SJCRH30 (cell line): ENCODE measurements around the gene ERLIN1. TPM values are rescaled to one million over a fixed set of nuclear protein-coding genes. Genes with fewer than 3 reads are reported as not detected.

ENCODE experiments used
- DNase-seq, 2 experiments: peaks; one replicate each; pipeline ENCODE4 v3.0.0-alpha.2; 2015 to 2020
- H3K27ac ChIP-seq: fragments of 250-450 bp; sonication (Bioruptor Pico); 2 replicates; pipeline ENCODE4 v1.5.1; 2020; ENCODE audit warnings: mild to moderate bottlenecking, moderate library complexity
- H3K27me3 ChIP-seq: fragments of 250-450 bp; sonication (Bioruptor Pico); 2 replicates; pipeline ENCODE4 v1.5.1; 2020; ENCODE audit warnings: mild to moderate bottlenecking, moderate library complexity
- H3K36me3 ChIP-seq: fragments of 250-450 bp; sonication (Bioruptor Pico); 2 replicates; pipeline ENCODE4 v1.5.1; 2020; ENCODE audit warnings: mild to moderate bottlenecking, moderate library complexity
- H3K4me1 ChIP-seq: fragments of 250-450 bp; sonication (Bioruptor Pico); 2 replicates; pipeline ENCODE4 v1.5.1; 2020; ENCODE audit warnings: mild to moderate bottlenecking, moderate library complexity
- H3K4me3 ChIP-seq: fragments of 250-450 bp; sonication (Bioruptor Pico); 2 replicates; pipeline ENCODE4 v1.5.1; 2020; ENCODE audit warnings: mild to moderate bottlenecking, moderate library complexity
- H3K9me3 ChIP-seq: fragments of 250-450 bp; sonication (Bioruptor Pico); replicated peaks from 2 replicates; pipeline ENCODE4 v1.5.1; 2020; ENCODE audit warnings: mild to moderate bottlenecking, moderate library complexity
- total RNA-seq: library from RNA; depleted of rRNA; stranded (reverse); fragments of >200 nt; shearing (Covaris generic); gene quantifications from 2 replicates; pipeline ENCODE4 v1.2.3, GENCODE V29; 2014; rRNA removed

The ERLIN1 gene
- total RNA-seq: 43.2 and 43.6 TPM in 2 replicates

- Histone ChIP-seq H3K36me3 (peaks cover 19% of the 10 kb centered on the region), H3K27ac (peak within 1 kb of the TSS; percentile 73)
- peak; percentile 93 to 95 for DNase-seq
Observed at GRCh38 chr10:100185364-100186252, at the start of gene ERLIN1. Gene ERLIN1, minus strand, starts transcription at chr10:100186029. Its CDS starts 403 bp downstream, at chr10:100185626.

DNA sequence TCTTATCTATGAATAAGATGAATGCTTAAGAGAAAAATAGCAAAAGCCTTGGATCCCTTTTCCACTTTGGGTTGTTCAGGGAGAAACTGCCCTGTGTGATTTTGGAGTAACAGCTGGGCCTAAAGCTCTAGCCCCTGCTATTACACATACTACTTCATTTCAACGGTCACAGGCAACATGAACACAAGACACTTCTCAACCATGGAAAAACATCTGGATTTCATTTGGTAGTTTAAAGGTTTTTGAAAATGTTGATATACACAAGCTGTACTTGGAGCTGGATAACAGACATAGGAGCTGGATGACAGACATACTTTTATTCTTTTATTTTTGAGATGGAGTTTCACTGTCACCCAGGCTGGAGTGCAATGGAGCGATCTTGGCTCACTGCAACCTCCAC is 46.3 kb upstream of the ERLIN1 start:
- Histone ChIP-seq H3K4me1 (no peaks in the 10 kb centered on the region; the same call in 1 of the 2 replicates), H3K9me3 (no peaks in the 10 kb centered on the region), H3K4me3 (no peak overlapping the region), H3K27ac (no peak overlapping the region), H3K27me3 (no peaks in the 10 kb centered on the region), H3K36me3 (peaks cover 16% of the 10 kb centered on the region)
- no peak for DNase-seq

More at GRCh38 chr10:100185364-100186252, at the start of gene ERLIN1:
- Histone ChIP-seq H3K9me3 (no peaks in the 10 kb centered on the region), H3K4me3 (peak within 1 kb of the TSS; percentile 74), H3K4me1 (peaks cover 14% of the 10 kb centered on the region), H3K27me3 (no peaks in the 10 kb centered on the region)

DNA sequence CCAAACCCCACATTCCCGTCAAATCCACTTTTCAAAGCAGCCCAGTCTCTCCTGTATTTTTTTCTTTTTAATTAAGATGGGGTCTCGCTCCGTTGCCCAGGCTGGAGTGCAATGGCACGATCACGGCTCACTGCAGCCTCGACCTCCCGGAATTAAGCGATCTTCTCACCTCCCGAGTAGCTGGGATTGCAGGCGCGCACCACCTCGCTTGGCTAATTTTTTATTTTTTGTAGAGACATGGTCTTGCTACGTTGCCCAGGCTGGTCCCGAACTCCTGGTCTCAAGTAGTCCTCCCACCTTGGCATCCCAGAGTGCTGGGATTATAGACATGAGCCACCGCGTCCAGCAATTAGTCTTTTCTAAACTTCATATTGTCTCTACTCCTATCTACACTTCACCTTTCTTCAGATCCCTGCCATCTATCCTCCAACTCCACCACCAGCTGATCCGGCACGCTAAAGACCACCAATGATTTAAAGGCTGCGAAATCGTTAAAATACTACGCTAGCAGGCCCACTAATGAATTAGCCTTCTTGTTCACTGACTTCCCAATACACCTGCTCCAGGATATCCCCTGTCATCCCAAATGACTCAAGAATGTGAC is 44.1 kb upstream of the ERLIN1 start:
- Histone ChIP-seq H3K4me1 (no peaks in the 10 kb centered on the region; the same call in 1 of the 2 replicates), H3K27me3 (no peaks in the 10 kb centered on the region), H3K27ac (peak overlapping the region; percentile 57), H3K9me3 (no peaks in the 10 kb centered on the region), H3K4me3 (peak overlapping the region; percentile 88), H3K36me3 (peaks cover 9% of the 10 kb centered on the region)
- DNase-seq: peak; percentile 2 to 45

GRCh38 chr10:100223879-100224278 is 38.0 kb upstream of the ERLIN1 start:
- Histone ChIP-seq H3K27me3 (no peaks in the 10 kb centered on the region), H3K27ac (no peak overlapping the region), H3K9me3 (no peaks in the 10 kb centered on the region), H3K4me3 (no peak overlapping the region), H3K4me1 (no peaks in the 10 kb centered on the region), H3K36me3 (peaks cover 21% of the 10 kb centered on the region)
- no peak for DNase-seq

DNA sequence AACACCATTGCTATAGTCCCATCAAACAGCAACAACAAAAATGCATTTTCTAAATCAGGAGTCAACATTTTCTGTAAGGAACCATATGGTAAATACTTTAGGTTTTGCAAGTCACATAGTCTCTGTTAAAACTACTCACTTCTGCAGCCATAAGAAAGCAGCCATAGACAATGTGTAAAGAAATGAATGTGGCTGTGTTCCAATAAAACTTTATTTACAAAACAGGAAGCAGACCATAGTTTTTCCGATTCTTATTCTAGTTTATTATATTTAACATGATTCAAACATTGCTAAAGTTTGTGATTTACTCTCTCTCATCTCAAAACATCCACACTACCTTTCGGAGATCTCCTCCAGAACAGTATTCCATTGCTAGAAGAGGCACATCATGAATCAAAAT is 36.7 kb upstream of the ERLIN1 start:
- peaks cover 21% of the 10 kb centered on the region for H3K36me3 ChIP-seq
- no peaks in the 10 kb centered on the region for H3K27me3 ChIP-seq
- DNase-seq: no peak
- no peak overlapping the region for H3K27ac ChIP-seq
- H3K4me3 ChIP-seq: no peak overlapping the region
- H3K4me1 ChIP-seq: no peaks in the 10 kb centered on the region
- no peaks in the 10 kb centered on the region for H3K9me3 ChIP-seq

DNA sequence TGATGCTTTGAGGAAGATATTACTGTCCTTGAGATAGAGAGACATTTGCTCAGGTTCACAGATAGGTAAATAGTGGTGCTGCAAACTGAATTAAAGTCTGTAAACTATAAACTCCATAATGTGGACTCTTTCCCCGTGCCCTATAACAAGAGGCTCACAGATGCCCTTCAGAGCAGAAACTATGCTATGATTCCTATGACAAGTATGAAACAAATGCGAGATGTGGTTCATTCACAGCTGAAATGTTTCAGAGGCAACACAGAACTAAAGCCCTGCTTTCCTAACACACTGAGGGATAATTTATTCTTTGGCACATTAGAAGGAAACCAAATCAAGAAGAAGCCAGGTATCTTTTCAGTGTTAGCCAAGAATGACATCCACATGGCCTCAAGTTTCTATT is 30.2 kb upstream of the ERLIN1 start:
- Histone ChIP-seq H3K4me1 (no peaks in the 10 kb centered on the region), H3K27me3 (no peaks in the 10 kb centered on the region), H3K27ac (no peak overlapping the region), H3K4me3 (no peak overlapping the region), H3K9me3 (no peaks in the 10 kb centered on the region), H3K36me3 (peaks cover 18% of the 10 kb centered on the region)
- DNase-seq: no peak

- Histone ChIP-seq H3K4me1 (no peaks in the 10 kb centered on the region), H3K4me3 (no peak overlapping the region)
- no peak for DNase-seq
Observed at GRCh38 chr10:100209303-100209702, 23.5 kb upstream of the ERLIN1 start.

GRCh38 chr10:100208276-100208675 is 22.4 kb upstream of the ERLIN1 start:
- Histone ChIP-seq H3K4me1 (no peaks in the 10 kb centered on the region), H3K36me3 (peaks cover 28% of the 10 kb centered on the region), H3K27me3 (no peaks in the 10 kb centered on the region), H3K27ac (no peak overlapping the region), H3K9me3 (no peaks in the 10 kb centered on the region), H3K4me3 (no peak overlapping the region)
- no peak for DNase-seq

More at GRCh38 chr10:100209303-100209702, 23.5 kb upstream of the ERLIN1 start:
- Histone ChIP-seq H3K9me3 (no peaks in the 10 kb centered on the region), H3K27me3 (no peaks in the 10 kb centered on the region), H3K36me3 (peaks cover 24% of the 10 kb centered on the region), H3K27ac (no peak overlapping the region; the same call in 1 of the 2 replicates)

DNA sequence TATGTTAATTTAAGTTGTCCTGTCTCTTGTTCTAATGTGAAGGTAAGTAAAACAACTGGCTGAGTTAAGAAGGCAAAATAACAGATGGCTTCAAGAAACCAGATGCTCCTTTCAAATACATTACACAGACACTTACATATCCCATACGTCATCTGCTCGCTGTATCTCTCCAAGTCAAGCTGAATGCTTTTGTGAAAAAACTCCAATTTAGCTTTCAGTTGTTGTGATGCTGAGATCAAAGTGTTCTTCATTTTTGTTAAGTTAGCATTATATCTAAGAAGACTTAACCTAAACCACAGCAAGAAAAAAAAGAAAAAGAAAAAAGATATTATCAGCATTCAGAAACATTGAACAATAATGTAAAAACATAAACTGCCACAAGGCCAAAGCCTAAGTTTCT is 18.5 kb upstream of the ERLIN1 start:
- no peak overlapping the region for H3K4me3 ChIP-seq
- H3K27ac ChIP-seq: no peak overlapping the region
- peaks cover 29% of the 10 kb centered on the region for H3K36me3 ChIP-seq
- H3K4me1 ChIP-seq: no peaks in the 10 kb centered on the region
- DNase-seq: no peak
- no peaks in the 10 kb centered on the region for H3K27me3 ChIP-seq
- H3K9me3 ChIP-seq: no peaks in the 10 kb centered on the region

GRCh38 chr10:100201549-100201948 is 15.7 kb upstream of the ERLIN1 start:
- H3K27ac ChIP-seq: no peak overlapping the region
- no peaks in the 10 kb centered on the region for H3K9me3 ChIP-seq
- H3K36me3 ChIP-seq: peaks cover 19% of the 10 kb centered on the region
- no peak for DNase-seq
- no peak overlapping the region for H3K4me3 ChIP-seq
- no peaks in the 10 kb centered on the region for H3K27me3 ChIP-seq
- H3K4me1 ChIP-seq: no peaks in the 10 kb centered on the region

DNA sequence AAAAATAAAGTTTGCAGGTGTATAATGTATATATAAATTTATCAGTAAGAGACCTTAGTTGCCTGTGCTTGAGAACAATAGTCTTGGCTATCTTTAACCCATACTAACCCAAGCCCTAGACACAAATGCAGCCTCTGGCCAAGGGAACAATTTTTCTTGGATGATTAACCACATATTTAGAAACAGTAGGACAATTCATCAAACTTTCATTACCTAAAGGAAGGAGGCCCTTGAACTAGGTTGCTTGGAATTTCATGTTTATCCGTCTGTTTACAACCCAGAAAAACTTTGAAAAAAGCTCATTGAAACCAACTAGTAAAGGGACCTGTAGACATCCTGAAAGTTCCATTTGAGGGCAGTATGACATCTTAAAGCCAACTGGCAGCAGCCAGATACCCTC is 8.9 kb upstream of the ERLIN1 start:
- Histone ChIP-seq H3K4me3 (no peak overlapping the region), H3K9me3 (no peaks in the 10 kb centered on the region), H3K36me3 (peaks cover 18% of the 10 kb centered on the region; the same call in 1 of the 2 replicates), H3K27ac (no peak overlapping the region), H3K4me1 (no peaks in the 10 kb centered on the region), H3K27me3 (no peaks in the 10 kb centered on the region)
- no peak for DNase-seq

DNA sequence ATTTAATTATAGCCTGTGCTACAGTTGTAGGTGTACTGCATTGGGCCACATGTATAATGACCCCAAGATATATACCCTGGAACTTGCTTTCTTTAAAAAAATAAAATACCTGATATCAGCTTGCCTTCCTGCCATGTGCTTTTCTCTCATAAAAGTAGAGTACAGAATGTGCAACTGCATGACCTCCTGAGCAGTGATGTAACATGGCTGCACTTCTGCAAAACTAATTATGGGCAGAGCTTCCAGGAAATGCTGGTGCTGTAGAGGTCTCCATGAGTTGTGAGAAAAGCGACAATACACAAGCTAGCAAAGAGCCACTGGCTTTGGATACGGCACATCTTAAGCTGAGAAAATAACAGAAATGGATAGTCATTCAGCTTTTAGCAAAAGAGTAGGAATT is 6.5 kb upstream of the ERLIN1 start:
- H3K9me3 ChIP-seq: no peaks in the 10 kb centered on the region
- no peak overlapping the region for H3K4me3 ChIP-seq
- no peak overlapping the region for H3K27ac ChIP-seq
- no peak for DNase-seq
- H3K27me3 ChIP-seq: no peaks in the 10 kb centered on the region
- peaks cover 4% of the 10 kb centered on the region; the same call in 1 of the 2 replicates for H3K4me1 ChIP-seq
- peaks cover 17% of the 10 kb centered on the region; the same call in 1 of the 2 replicates for H3K36me3 ChIP-seq

DNA sequence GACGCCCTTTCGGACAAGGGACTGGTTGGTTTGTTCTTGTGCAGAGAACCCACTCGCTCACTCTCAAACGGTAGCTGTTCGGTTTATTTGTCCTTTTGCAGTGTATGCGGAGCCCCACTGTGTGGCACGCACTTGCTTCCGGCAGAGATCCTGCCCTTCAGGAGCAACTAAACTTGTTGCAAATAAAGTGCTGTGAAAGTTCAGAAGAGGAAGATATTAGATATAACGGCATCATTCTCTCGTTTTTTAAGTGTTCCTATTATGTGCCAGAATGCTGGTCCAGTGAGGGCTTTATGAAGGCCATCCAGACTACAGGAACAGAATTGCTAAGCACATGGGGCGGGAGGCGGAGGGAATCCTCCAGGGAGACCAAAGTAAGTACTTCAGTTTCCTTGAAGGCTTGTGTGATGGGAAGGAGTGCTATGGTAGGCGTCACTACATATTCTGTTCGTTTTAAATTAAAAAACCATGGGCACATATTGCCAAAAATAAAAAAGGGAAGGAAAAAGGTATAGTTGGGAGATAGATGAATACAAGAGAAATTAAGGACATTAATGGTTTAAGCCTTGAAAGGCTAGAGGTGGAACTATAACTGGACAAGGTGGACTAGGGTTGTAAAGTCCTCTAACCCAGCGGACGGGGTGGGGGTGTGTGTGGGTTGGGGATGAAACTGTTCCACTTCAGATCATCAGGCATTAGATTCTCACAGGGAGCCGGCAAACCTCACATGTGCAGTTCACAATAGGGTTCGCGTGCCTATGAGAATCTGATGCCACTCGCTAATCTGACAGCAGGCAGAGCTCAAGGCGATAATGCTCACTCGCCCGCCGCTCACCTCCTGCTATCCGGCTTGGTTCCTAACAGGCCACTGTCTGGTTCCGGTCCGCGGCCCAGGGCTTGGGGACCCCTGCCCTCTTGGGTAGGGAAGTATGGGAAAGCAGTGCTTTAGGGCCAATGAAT is 704 bp upstream of the ERLIN1 start:
- H3K4me3 ChIP-seq: peak overlapping the region; percentile 74
- no peaks in the 10 kb centered on the region for H3K27me3 ChIP-seq
- H3K36me3 ChIP-seq: peaks cover 17% of the 10 kb centered on the region
- H3K27ac ChIP-seq: peak overlapping the region; percentile 73
- no peaks in the 10 kb centered on the region for H3K9me3 ChIP-seq
- peaks cover 14% of the 10 kb centered on the region for H3K4me1 ChIP-seq
- peak; percentile 48 to 62 for DNase-seq

DNA sequence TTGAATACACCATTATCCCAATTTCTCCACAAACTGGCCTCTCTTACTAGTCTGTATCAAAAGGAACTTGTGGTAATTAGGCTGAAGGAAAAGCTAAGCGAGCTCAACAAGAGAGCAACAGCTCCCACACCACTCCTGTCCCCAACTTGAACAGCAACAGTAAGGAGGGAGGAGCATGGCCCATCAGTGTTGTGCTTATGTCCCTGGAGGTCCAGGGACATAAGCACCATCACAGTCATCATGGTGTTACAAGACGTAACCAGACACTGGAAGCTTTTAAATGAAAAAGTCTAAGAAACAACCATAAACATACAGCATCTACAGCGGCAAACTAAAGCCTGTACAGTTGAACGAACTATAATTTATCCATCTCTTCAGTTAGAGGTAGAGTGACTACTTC is 989 bp downstream of the ERLIN1 start:
- Histone ChIP-seq H3K4me1 (peaks cover 14% of the 10 kb centered on the region), H3K4me3 (peak overlapping the region; percentile 74), H3K27ac (no peak overlapping the region), H3K36me3 (peaks cover 25% of the 10 kb centered on the region), H3K27me3 (no peaks in the 10 kb centered on the region), H3K9me3 (no peaks in the 10 kb centered on the region)
- DNase-seq: peak; percentile 28 to 49
